ENCODE measurements around the gene GABPB1.

DNA sequence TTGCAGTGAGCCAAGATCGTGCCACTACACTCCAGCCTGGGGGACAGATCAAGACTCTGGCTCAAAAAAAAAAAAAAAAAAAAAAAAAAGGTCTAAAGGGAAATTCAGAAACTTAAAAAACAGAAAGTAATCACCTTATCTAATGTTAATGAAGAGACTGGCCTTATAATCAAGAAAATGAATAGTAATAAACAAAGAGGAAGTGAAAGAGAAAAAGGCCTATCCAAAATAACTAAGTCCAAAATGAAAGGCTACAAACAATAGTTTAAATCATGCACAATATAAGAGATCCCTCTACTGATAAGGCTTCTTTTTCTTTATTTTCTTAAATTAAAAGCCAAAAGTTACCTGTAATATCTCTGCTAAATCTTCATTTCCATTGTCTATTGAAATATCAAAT, 52.4 kb downstream of the GABPB1 start:
- TF ChIP-seq CTCF (IDR thresholded peaks at IDR 0.05) = no peak
- TF ChIP-seq POLR2A (IDR thresholded peaks at IDR 0.05) = no peak
